Measurements from ENCODE around the gene TOP2A. TPM values are rescaled to one million over a fixed set of nuclear protein-coding genes. Genes with fewer than 3 reads are reported as not detected.
A peak's percentile ranks its signal among the peaks of the same experiment; 100 is the strongest.

The TOP2A gene
- total RNA-seq, 4 donors from 2014 or later: 0.40 to 4.3 (median 0.79) TPM

DNA sequence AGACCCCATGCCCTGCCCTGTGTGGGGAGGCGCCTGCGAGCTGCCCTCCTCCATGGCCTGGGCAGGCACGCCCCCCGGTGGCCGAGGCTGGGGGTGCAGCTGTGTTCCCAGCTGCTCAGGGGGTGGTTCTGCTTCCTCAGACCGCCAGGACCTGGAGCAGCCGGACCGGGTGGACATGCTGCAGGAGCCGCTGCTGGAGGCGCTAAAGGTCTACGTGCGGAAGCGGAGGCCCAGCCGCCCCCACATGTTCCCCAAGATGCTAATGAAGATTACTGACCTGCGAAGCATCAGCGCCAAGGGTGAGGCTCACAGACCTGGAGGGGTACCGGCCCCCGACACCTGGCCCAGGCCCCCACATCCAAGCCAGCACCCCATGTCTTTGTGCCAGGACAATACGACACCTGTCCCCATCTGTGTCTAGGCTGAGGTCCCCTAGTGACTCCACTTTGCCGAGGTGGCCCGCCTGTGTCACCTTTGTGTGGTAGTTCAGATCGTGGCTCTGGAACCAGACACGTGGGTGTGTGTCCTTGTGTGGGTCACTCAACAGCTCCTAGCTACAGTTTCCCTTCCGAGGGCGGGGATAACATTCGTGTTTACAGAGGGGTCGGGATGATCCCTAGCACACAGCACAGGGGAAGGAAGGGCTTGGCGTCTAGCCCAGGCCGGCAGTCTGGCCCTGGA is 62.4 kb downstream of the TOP2A start:
- no peaks in the 10 kb centered on the region for H3K27me3 ChIP-seq
- peak in 3 of 4 experiments; percentile 98 to 99 (median 98) for TF ChIP-seq CTCF (IDR thresholded peaks at IDR 0.05)
- TF ChIP-seq EP300 (IDR thresholded peaks at IDR 0.05): no peak
- peak; percentile 15 for TF ChIP-seq POLR2AphosphoS5 (IDR thresholded peaks at IDR 0.05)
- H3K27ac ChIP-seq: peak overlapping the region in 3 of 4 donors; percentile 55 to 67 (median 65)
- ATAC-seq: peak; percentile 69
- WGBS, 2 donors (ENCODE audit: low coverage in 1 of 2): 100% methylated on average over 1 of the region's 29 CpGs; no CpG with 5 or more reads in 1 of the 2 donors
- H3K4me3 ChIP-seq: no peak overlapping the region
- peaks cover 0 to 67% of the 10 kb centered on the region in 2 donors for H3K36me3 ChIP-seq
- peaks cover 0 to 82% (median 22%) of the 10 kb centered on the region in 3 donors for H3K4me1 ChIP-seq
- H3K9me3 ChIP-seq: no peaks in the 10 kb centered on the region

- no peak overlapping the region for H3K4me3 ChIP-seq
- H3K36me3 ChIP-seq: peaks cover 0 to 74% of the 10 kb centered on the region in 2 donors
- H3K4me1 ChIP-seq: peaks cover under 1 to 90% (median 29%) of the 10 kb centered on the region in 3 donors
- 42 to 78% methylated on average over 6 to 8 of the region's 30 CpGs for WGBS, 2 donors (ENCODE audit: low coverage in 1 of 2)
- no peaks in the 10 kb centered on the region for H3K9me3 ChIP-seq
- no peak for ATAC-seq
- no peaks in the 10 kb centered on the region for H3K27me3 ChIP-seq
- peak overlapping the region in 3 of 4 donors; percentile 22 to 67 (median 28) for H3K27ac ChIP-seq
- no peak for TF ChIP-seq CTCF (IDR thresholded peaks at IDR 0.05)
These were observed 63.2 kb downstream of the TOP2A start for GRCh38 chr17:40354221-40355122.

- no peak overlapping the region for H3K4me3 ChIP-seq
- no peaks in the 10 kb centered on the region for H3K27me3 ChIP-seq
- 80 to 93% methylated on average over 2 to 6 of the region's 9 CpGs for WGBS, 2 donors (ENCODE audit: low coverage in 1 of 2)
- TF ChIP-seq CTCF (IDR thresholded peaks at IDR 0.05) (no peak), EP300 (IDR thresholded peaks at IDR 0.05) (no peak), POLR2A (IDR thresholded peaks at IDR 0.05) (no peak), POLR2AphosphoS5 (IDR thresholded peaks at IDR 0.05) (no peak)
- ATAC-seq: no peak
- H3K9me3 ChIP-seq: no peaks in the 10 kb centered on the region
- peak overlapping the region in 1 of 4 donors; percentile 95 for H3K27ac ChIP-seq
- peaks cover 9 to 93% (median 45%) of the 10 kb centered on the region in 3 donors for H3K4me1 ChIP-seq
- peaks cover 0 to 88% of the 10 kb centered on the region in 2 donors for H3K36me3 ChIP-seq
These were observed 64.8 kb downstream of the TOP2A start for GRCh38 chr17:40352779-40353394.

DNA sequence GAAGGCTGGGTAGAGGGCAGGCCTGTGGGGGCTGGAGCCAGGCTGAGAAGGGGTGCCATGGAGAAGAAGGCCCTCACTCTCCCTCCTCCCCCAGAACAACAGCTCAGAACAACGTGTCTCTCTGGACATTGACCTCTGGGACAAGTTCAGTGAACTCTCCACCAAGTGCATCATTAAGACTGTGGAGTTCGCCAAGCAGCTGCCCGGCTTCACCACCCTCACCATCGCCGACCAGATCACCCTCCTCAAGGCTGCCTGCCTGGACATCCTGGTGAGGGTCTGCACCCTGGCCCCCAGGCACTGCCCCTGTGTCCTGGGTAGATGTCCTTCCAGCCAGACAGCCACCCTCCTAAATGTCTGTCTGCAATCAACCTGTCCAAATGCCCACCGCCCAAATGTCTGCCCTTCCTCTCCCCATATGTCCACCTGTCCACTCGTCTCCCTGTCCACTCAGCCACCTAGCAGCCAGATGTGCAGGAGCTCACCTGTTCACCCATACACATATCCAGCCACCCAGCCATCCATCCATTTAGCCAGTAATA is 65.4 kb downstream of the TOP2A start:
- Histone ChIP-seq H3K27ac (peak overlapping the region in 3 of 4 donors; percentile 31 to 97 (median 95)), H3K9me3 (no peaks in the 10 kb centered on the region), H3K4me1 (peaks cover 9 to 93% (median 51%) of the 10 kb centered on the region in 3 donors), H3K4me3 (no peak overlapping the region), H3K27me3 (no peaks in the 10 kb centered on the region), H3K36me3 (peaks cover 0 to 88% of the 10 kb centered on the region in 2 donors)
- ATAC-seq: no peak
- 58 to 86% methylated on average over 2 to 3 of the region's 7 CpGs for WGBS, 2 donors (ENCODE audit: low coverage in 1 of 2)
- TF ChIP-seq CTCF (IDR thresholded peaks at IDR 0.05): no peak

Data from gastroesophageal sphincter (tissue), 4 donors.